T-helper 1 cell treated with Interleukin-12 subunit alpha and Interleukin-12 subunit beta and Interleukin-4 antibody, amounts not matched to agents 30 μg/mL and 1 μg/mL, for 36 hours (primary cell): ENCODE data around the gene DDIT4.

ENCODE experiments used
- H3K27ac Mint-ChIP-seq: one replicate; pipeline ENCODE4 v1.8.0; 2021; ENCODE audit warnings: mild to moderate bottlenecking, mixed read lengths
- H3K27me3 Mint-ChIP-seq: one replicate; pipeline ENCODE4 v1.8.0; 2021; ENCODE audit warnings: low read depth, mixed read lengths
- H3K36me3 Mint-ChIP-seq: one replicate; pipeline ENCODE4 v1.8.0; 2021; ENCODE audit warnings: low read depth, mixed read lengths
- H3K4me1 Mint-ChIP-seq: one replicate; pipeline ENCODE4 v1.8.0; 2021; ENCODE audit warnings: low read depth, mixed read lengths
- H3K4me3 Mint-ChIP-seq: one replicate; pipeline ENCODE4 v1.8.0; 2021; ENCODE audit warnings: mild to moderate bottlenecking, moderate library complexity, mixed read lengths
- H3K9me3 Mint-ChIP-seq: one replicate; pipeline ENCODE4 v1.8.0; 2021; ENCODE audit warnings: mixed read lengths

DDIT4 gene

DNA sequence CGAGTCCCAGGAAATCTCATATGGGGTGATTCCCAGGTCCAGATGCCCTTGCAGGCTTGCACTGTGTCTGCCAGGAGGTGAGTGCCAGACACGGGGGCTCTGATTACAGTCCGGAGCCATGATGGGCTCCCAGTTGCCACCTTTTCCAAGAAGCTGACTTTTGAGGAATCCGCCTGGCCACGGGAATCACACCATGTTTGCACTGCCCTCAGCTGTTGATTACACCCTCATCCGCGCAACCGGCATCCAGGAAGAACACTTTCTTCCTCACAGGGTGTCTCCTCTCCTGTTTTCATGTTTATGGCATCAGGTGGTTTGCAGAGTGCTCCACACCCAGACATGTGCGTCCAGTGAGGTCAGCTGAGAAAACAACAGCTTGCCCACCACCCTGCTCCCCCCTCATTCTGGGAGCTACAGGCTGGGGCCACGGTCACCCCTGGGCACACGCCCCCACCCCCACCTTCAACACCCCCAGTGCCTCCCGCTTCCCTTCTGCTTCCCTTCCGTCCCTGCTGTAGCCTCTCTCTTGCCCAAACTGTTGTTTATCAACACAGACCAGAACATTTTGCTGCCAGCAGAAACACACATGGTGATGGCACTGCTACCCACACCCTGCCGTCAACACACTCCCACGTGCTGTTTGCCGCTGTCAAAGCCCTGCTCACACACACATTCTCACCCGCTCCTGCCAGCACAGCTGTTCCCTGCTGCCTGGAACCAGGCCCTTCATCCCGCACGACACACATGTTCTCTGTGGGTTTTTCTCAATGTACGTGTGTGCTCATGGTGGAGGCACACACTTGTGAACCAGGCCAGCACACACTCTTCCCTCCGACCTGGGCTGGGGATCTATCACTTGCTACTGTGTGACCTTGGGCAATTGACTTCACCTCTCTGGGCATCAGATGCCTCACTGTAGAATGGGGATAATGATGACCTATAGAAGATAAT lies 35.8 kb downstream of the DDIT4 start:
- Mint-ChIP-seq H3K4me1 (peaks cover 53% of the 10 kb centered on the region), H3K27ac (peak overlapping the region; percentile 77), H3K4me3 (peak overlapping the region; percentile 0), H3K36me3 (no peaks in the 10 kb centered on the region), H3K9me3 (no peaks in the 10 kb centered on the region), H3K27me3 (no peaks in the 10 kb centered on the region)

- Mint-ChIP-seq H3K27me3 (no peaks in the 10 kb centered on the region), H3K4me3 (no peak overlapping the region), H3K9me3 (no peaks in the 10 kb centered on the region), H3K36me3 (no peaks in the 10 kb centered on the region), H3K4me1 (peaks cover 52% of the 10 kb centered on the region), H3K27ac (peak overlapping the region; percentile 68)
Measured at GRCh38 chr10:72310241-72310633, 36.5 kb downstream of the DDIT4 start.

DNA sequence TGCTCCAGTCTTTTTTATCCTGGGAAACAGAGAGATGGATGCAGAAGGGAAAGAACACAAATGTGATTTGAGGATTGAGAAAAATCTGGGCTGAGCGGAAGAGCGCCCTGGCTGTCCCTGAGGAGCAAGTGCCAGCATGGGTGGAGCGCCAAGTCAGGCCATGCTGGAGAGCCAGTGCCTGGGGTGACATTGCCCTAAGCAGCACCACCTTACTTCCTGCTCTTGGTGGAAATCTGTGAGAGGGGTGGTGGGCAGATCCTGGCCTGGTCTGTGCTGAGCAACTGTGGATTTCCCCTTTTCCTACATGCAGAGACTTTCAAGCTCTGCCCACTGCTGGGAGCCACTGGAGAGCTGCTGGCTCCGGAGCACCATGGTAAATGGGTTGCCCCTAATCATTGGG lies 36.9 kb downstream of the DDIT4 start:
- Mint-ChIP-seq H3K9me3 (no peaks in the 10 kb centered on the region), H3K4me1 (peaks cover 51% of the 10 kb centered on the region), H3K27me3 (no peaks in the 10 kb centered on the region), H3K4me3 (no peak overlapping the region), H3K27ac (peak overlapping the region; percentile 43), H3K36me3 (no peaks in the 10 kb centered on the region)

GRCh38 chr10:72311667-72312066 lies 37.9 kb downstream of the DDIT4 start:
- Mint-ChIP-seq H3K4me3 (no peak overlapping the region), H3K27me3 (no peaks in the 10 kb centered on the region), H3K27ac (no peak overlapping the region), H3K36me3 (no peaks in the 10 kb centered on the region), H3K9me3 (no peaks in the 10 kb centered on the region), H3K4me1 (peaks cover 56% of the 10 kb centered on the region)

- H3K4me3 Mint-ChIP-seq = no peak overlapping the region
- H3K4me1 Mint-ChIP-seq = peaks cover 57% of the 10 kb centered on the region
- no peaks in the 10 kb centered on the region for H3K27me3 Mint-ChIP-seq
- H3K36me3 Mint-ChIP-seq = no peaks in the 10 kb centered on the region
- no peaks in the 10 kb centered on the region for H3K9me3 Mint-ChIP-seq
- H3K27ac Mint-ChIP-seq = no peak overlapping the region
Measured at GRCh38 chr10:72312865-72313391, 39.2 kb downstream of the DDIT4 start.

DNA sequence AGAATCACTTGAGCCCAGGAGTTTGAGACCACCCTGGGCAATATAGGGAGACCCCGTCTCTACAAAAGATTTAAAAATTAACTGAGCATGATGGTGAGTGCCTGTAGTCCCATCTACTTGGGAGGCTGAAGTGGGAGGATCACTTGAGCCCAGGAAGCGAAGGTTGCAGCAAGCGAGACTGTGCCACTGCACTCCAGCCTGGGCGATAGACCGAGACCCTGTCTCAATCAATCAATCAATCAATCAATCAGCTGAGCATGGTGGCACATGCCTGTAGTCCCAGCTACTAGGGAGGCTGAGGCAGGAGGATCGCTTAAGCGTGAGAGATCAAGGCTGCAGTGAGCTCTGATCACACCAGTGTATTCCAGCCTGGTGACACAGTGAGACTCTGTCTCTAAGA lies 40.5 kb downstream of the DDIT4 start:
- Mint-ChIP-seq H3K9me3 (no peaks in the 10 kb centered on the region), H3K27ac (no peak overlapping the region), H3K27me3 (no peaks in the 10 kb centered on the region), H3K36me3 (no peaks in the 10 kb centered on the region), H3K4me1 (peaks cover 55% of the 10 kb centered on the region), H3K4me3 (no peak overlapping the region)

GRCh38 chr10:72315054-72315453 lies 41.3 kb downstream of the DDIT4 start:
- Mint-ChIP-seq H3K4me1 (peaks cover 53% of the 10 kb centered on the region), H3K36me3 (no peaks in the 10 kb centered on the region), H3K4me3 (no peak overlapping the region), H3K27me3 (no peaks in the 10 kb centered on the region), H3K27ac (no peak overlapping the region), H3K9me3 (no peaks in the 10 kb centered on the region)

DNA sequence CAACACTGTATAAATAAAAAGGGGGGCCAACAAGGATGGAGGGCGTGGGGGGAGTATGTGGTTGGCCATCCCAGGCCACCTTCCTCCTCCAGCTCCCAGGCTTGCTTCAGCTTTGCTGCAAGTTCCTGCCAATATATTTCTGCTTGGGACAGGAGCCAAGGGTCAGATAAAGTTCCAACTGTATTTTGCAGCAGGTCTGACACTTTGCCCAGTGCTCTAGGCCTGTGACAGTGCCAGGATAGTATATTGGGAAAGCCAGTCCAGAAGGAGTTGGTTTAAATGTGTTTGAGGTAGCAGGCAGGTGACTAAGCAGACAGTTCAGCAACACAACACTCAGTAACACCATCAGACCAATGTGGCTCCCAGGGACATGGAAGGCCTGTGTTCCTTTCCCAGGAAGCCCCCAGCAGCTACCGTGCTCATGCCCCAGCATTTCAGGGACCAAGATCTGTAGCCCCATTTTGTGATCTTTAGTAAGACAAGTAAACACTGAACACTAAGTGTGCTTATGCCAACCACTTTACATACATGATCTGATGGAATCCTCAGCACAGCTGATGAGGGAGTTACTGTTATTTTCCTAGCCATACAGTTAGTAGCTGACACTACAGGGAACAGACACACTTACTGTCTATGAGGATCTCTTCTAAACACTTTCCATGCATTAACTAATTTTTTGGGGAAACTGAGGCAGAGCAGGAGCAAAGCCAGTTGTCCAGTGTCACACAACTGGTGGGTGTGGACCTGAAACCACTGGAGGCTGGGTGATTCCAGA lies 42.1 kb downstream of the DDIT4 start:
- H3K36me3 Mint-ChIP-seq = no peaks in the 10 kb centered on the region
- H3K27ac Mint-ChIP-seq = no peak overlapping the region
- H3K4me1 Mint-ChIP-seq = peaks cover 53% of the 10 kb centered on the region
- H3K27me3 Mint-ChIP-seq = no peaks in the 10 kb centered on the region
- H3K4me3 Mint-ChIP-seq = no peak overlapping the region
- no peaks in the 10 kb centered on the region for H3K9me3 Mint-ChIP-seq

DNA sequence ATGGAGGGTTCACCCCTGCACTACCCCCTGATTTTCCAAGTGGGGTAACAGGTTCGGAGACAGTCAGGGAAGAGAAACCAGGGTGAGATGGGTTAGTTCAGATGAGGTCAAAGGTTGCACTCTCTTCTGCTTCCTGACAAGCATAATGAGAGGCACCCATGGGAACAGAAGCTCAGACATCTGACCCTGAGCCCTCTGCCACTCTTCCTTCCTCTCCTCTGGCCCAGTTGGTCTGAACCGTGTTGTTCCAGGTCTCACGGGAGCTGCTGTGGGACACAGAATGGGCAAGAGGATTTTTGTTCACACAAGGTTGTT lies 42.6 kb downstream of the DDIT4 start:
- Mint-ChIP-seq H3K27me3 (no peaks in the 10 kb centered on the region), H3K36me3 (no peaks in the 10 kb centered on the region), H3K9me3 (no peaks in the 10 kb centered on the region), H3K27ac (no peak overlapping the region), H3K4me3 (no peak overlapping the region), H3K4me1 (peaks cover 55% of the 10 kb centered on the region)

DNA sequence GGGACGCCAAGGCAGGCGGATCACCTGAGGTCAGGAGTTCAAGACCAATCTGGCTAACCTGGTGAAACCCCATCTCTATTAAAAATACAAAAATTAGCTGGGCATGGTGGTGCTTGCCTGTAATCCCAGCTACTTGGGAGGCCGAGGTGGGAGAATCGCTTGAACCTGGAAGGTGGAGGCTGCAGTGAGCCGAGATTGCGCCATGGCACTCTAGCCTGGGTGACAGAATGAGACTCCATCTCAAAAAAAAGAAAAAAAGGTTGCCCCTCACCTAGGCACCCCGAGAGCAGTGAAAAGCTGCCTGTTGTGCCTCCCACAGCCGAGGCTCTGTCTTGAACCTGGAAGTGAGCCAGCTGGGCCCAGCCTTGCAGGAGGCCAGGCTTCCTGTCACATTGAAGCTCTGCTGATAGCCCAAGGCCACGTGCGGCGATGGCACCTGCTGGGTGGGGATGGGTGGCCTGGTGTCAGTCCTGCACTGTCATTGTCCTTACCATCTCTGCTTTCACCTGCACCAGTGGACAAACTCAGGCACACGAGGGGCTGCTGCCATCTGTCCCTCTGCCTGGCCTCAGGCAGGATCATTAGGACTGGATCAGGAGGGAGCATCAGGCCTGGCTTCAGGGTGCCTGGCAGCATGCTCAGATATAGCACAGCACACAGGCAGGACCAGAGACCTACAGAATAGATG lies 43.2 kb downstream of the DDIT4 start:
- H3K36me3 Mint-ChIP-seq = no peaks in the 10 kb centered on the region
- no peaks in the 10 kb centered on the region for H3K27me3 Mint-ChIP-seq
- H3K4me3 Mint-ChIP-seq = no peak overlapping the region
- H3K4me1 Mint-ChIP-seq = peaks cover 57% of the 10 kb centered on the region
- no peaks in the 10 kb centered on the region for H3K9me3 Mint-ChIP-seq
- H3K27ac Mint-ChIP-seq = peak overlapping the region; percentile 76

- H3K4me3 Mint-ChIP-seq = peak overlapping the region; percentile 74
- peaks cover 65% of the 10 kb centered on the region for H3K4me1 Mint-ChIP-seq
- peak overlapping the region; percentile 91 for H3K27ac Mint-ChIP-seq
- H3K36me3 Mint-ChIP-seq = no peaks in the 10 kb centered on the region
- no peaks in the 10 kb centered on the region for H3K9me3 Mint-ChIP-seq
- no peaks in the 10 kb centered on the region for H3K27me3 Mint-ChIP-seq
Measured at GRCh38 chr10:72318418-72319262, 44.9 kb downstream of the DDIT4 start.

GRCh38 chr10:72319416-72320254 lies 45.9 kb downstream of the DDIT4 start:
- Mint-ChIP-seq H3K27me3 (no peaks in the 10 kb centered on the region), H3K27ac (peak overlapping the region; percentile 99), H3K4me1 (peaks cover 69% of the 10 kb centered on the region), H3K4me3 (peak overlapping the region; percentile 79), H3K9me3 (no peaks in the 10 kb centered on the region), H3K36me3 (no peaks in the 10 kb centered on the region)

- Mint-ChIP-seq H3K27me3 (no peaks in the 10 kb centered on the region), H3K9me3 (no peaks in the 10 kb centered on the region), H3K4me1 (peaks cover 66% of the 10 kb centered on the region), H3K27ac (peak overlapping the region; percentile 99), H3K4me3 (peak overlapping the region; percentile 79), H3K36me3 (no peaks in the 10 kb centered on the region)
Measured at GRCh38 chr10:72320676-72321247, 47.0 kb downstream of the DDIT4 start.
